Measurements from ENCODE around the gene PXDN. TPM values are rescaled to one million over a fixed set of nuclear protein-coding genes. Genes with fewer than 3 reads are reported as not detected.

The PXDN gene, protein sequence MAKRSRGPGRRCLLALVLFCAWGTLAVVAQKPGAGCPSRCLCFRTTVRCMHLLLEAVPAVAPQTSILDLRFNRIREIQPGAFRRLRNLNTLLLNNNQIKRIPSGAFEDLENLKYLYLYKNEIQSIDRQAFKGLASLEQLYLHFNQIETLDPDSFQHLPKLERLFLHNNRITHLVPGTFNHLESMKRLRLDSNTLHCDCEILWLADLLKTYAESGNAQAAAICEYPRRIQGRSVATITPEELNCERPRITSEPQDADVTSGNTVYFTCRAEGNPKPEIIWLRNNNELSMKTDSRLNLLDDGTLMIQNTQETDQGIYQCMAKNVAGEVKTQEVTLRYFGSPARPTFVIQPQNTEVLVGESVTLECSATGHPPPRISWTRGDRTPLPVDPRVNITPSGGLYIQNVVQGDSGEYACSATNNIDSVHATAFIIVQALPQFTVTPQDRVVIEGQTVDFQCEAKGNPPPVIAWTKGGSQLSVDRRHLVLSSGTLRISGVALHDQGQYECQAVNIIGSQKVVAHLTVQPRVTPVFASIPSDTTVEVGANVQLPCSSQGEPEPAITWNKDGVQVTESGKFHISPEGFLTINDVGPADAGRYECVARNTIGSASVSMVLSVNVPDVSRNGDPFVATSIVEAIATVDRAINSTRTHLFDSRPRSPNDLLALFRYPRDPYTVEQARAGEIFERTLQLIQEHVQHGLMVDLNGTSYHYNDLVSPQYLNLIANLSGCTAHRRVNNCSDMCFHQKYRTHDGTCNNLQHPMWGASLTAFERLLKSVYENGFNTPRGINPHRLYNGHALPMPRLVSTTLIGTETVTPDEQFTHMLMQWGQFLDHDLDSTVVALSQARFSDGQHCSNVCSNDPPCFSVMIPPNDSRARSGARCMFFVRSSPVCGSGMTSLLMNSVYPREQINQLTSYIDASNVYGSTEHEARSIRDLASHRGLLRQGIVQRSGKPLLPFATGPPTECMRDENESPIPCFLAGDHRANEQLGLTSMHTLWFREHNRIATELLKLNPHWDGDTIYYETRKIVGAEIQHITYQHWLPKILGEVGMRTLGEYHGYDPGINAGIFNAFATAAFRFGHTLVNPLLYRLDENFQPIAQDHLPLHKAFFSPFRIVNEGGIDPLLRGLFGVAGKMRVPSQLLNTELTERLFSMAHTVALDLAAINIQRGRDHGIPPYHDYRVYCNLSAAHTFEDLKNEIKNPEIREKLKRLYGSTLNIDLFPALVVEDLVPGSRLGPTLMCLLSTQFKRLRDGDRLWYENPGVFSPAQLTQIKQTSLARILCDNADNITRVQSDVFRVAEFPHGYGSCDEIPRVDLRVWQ (N-terminal part only)
- total RNA-seq = 72.0 and 73.5 TPM in 2 replicates

DNA sequence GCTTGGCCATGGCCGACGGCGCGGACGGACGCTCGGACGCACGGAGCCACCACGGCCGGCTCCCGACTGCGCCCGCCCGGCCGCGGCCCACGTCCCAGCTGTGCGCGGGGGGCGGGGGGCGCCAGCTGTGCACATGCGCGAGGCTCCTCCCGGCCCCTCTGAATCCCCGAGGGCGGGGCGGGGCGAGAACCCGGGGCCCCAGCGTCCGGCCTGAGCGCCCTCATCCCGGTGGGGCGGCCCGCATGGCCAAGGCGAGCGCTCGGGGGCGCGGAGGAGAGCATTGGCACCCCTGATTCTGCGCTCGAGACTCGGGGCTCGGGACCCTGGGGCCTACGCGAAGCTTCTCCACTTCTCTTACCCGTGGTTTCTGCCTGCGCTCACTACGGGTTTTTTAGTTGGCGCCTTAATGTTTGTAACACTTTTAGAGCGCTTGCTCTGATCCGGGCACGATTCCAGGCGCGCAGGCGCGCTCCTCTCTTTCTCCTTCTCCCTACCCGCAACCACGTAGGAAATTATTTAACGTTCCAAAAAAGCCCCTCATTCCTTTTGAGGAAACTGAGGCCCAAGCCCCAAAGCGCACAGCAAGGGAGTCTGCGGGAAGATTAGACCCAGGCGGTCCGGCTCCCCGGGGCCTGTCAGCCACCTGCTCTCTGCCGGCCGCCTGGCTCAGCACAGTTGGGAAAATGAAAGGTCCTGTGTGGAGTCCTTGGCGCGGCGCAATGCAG is at the start of gene PXDN:
Gene PXDN (minus strand): TSS at position 70 of the 725 bp plus-strand sequence. CDS start 60 bp downstream, at position 10.

Data from bronchial smooth muscle cell (primary cell).